Memory B cell (primary cell): ENCODE results near the gene LRP2.
"Not testable (repeated sequence)": the region's sequence is repeated elsewhere in the genome, so short reads cannot be mapped to it uniquely, and the experiment has no call there.

Experiments used
- ATAC-seq: fragments of 150-1000 bp; cut with Tn5 transposase; 2 replicates; pipeline ENCODE4 v1.10.0; 2021; ENCODE audit warnings: low read depth, mild to moderate bottlenecking, moderate library complexity
- DNase-seq, 2 donors: peaks; one replicate each; pipeline ENCODE4 v3.0.0; 2022; ENCODE audit warnings: low spot score in 2 of 2
- H3K27ac Mint-ChIP-seq: one replicate; pipeline ENCODE4 v1.8.0; 2022; ENCODE audit warnings: mild to moderate bottlenecking, moderate library complexity, mixed read lengths
- H3K27me3 Mint-ChIP-seq: one replicate; pipeline ENCODE4 v1.8.0; 2022; ENCODE audit warnings: mixed read lengths
- H3K36me3 Mint-ChIP-seq: one replicate; pipeline ENCODE4 v1.8.0; 2022; ENCODE audit warnings: mild to moderate bottlenecking, mixed read lengths
- H3K4me1 Mint-ChIP-seq: one replicate; pipeline ENCODE4 v1.8.0; 2022; ENCODE audit warnings: mixed read lengths
- H3K4me3 Mint-ChIP-seq: one replicate; pipeline ENCODE4 v1.8.0; 2022; ENCODE audit warnings: mild to moderate bottlenecking, moderate library complexity, mixed read lengths
- H3K9me3 Mint-ChIP-seq: one replicate; pipeline ENCODE4 v1.8.0; 2022; ENCODE audit warnings: mixed read lengths

The LRP2 gene

GRCh38 chr2:169362118-169362893 is at the start of gene LRP2:
LRP2 (minus strand) TSS chr2:169362534; CDS start chr2:169362399, 135 bp downstream.
- Mint-ChIP-seq H3K9me3 (no peaks in the 10 kb centered on the region), H3K36me3 (peaks cover 1% of the 10 kb centered on the region), H3K27ac (no peak within 1 kb of the TSS), H3K4me3 (peak within 1 kb of the TSS; percentile 80), H3K4me1 (peaks cover 32% of the 10 kb centered on the region), H3K27me3 (peaks cover 39% of the 10 kb centered on the region)
- DNase-seq: peak in 1 of 2 donors; percentile 30
- peak; percentile 5 for ATAC-seq

- DNase-seq (no peak), ATAC-seq (no peak)
- Mint-ChIP-seq H3K27ac (no peak overlapping the region), H3K9me3 (no peaks in the 10 kb centered on the region), H3K36me3 (no peaks in the 10 kb centered on the region), H3K4me1 (no peaks in the 10 kb centered on the region), H3K4me3 (no peak overlapping the region), H3K27me3 (peaks cover 4% of the 10 kb centered on the region)
Observed at GRCh38 chr2:169406891-169407290, 44.6 kb upstream of the LRP2 start.

DNA sequence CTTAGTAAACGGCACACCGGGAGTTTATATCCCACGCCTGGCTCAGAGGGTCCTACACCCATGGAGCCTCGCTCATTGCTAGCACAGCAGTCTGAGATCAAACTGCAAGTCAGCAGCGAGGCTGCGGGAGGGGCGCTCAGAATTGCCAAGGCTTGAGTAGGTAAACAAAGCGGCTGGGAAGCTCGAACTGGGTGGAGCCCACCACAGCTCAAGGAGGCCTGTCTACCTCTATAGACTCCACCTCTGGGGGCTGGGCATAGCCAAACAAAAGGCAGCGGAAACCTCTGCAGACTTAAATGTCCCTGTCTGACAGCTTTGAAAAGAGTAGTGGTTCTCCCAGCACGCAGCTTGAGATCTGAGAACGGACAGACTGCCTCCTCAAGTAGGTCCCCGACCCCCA is 37.2 kb upstream of the LRP2 start:
- H3K4me3 Mint-ChIP-seq, H3K27ac Mint-ChIP-seq, H3K9me3 Mint-ChIP-seq, DNase-seq, H3K27me3 Mint-ChIP-seq, ATAC-seq, H3K36me3 Mint-ChIP-seq, H3K4me1 Mint-ChIP-seq: not testable (repeated sequence)

GRCh38 chr2:169397697-169398096 is 35.4 kb upstream of the LRP2 start:
- no peaks in the 10 kb centered on the region for H3K36me3 Mint-ChIP-seq
- DNase-seq: no peak
- peaks cover 9% of the 10 kb centered on the region for H3K27me3 Mint-ChIP-seq
- no peak overlapping the region for H3K4me3 Mint-ChIP-seq
- ATAC-seq: no peak
- H3K4me1 Mint-ChIP-seq: no peaks in the 10 kb centered on the region
- H3K9me3 Mint-ChIP-seq: no peaks in the 10 kb centered on the region
- H3K27ac Mint-ChIP-seq: no peak overlapping the region

DNA sequence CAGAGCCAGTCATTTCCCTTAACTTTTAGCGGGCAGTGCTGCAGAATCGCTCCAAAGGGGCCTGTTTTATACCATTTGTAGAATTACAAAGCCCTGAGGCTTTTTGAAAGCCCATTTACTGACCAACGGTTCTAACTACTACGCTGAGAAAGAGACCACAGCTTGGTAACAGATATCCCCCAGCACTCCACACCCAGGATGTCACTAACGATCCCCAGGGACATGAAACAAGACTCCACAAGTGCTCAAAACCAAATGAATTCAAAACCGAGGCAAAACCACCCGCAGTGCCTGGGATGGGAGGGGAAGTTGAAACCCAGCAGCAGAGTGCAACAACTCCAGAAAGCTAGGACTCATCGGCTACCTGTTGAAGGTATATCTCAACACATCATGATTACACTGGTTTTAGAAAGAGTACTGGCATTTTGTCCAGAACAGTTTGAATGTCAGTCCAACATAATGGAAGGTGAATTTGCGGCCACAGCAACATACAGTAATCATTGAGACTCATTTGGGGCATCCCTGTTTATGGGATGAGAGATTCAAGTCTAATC is 33.6 kb upstream of the LRP2 start:
- Mint-ChIP-seq H3K36me3 (no peaks in the 10 kb centered on the region), H3K4me3 (no peak overlapping the region), H3K27me3 (peaks cover 9% of the 10 kb centered on the region), H3K9me3 (no peaks in the 10 kb centered on the region), H3K27ac (no peak overlapping the region), H3K4me1 (no peaks in the 10 kb centered on the region)
- DNase-seq (no peak), ATAC-seq (no peak)

GRCh38 chr2:169393068-169393590 is 30.8 kb upstream of the LRP2 start:
- DNase-seq: no peak
- ATAC-seq: no peak
- no peaks in the 10 kb centered on the region for H3K4me1 Mint-ChIP-seq
- H3K36me3 Mint-ChIP-seq: no peaks in the 10 kb centered on the region
- no peak overlapping the region for H3K4me3 Mint-ChIP-seq
- H3K27me3 Mint-ChIP-seq: peaks cover 7% of the 10 kb centered on the region
- no peaks in the 10 kb centered on the region for H3K9me3 Mint-ChIP-seq
- H3K27ac Mint-ChIP-seq: no peak overlapping the region

DNA sequence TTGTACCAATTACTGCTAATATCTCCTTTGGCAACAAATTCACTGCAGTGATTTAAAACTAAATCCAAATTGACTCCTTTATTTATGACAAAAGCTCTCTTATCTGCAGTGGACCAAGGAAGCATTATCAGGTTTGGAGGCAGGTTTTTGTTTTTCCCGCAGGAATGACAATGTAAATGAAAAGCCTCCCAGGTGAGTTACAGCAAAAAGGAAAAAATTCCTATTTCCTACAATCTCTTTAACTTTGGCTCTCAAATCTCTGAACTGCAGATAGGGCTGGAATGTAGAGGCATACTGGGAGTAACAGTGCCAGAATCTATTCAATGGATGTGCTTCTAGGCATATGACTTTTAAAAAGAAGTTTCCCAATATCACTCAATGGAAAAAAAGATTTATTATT is 28.9 kb upstream of the LRP2 start:
- H3K4me1 Mint-ChIP-seq: no peaks in the 10 kb centered on the region
- no peak overlapping the region for H3K4me3 Mint-ChIP-seq
- no peak overlapping the region for H3K27ac Mint-ChIP-seq
- no peaks in the 10 kb centered on the region for H3K36me3 Mint-ChIP-seq
- H3K27me3 Mint-ChIP-seq: peaks cover 7% of the 10 kb centered on the region
- DNase-seq: no peak
- H3K9me3 Mint-ChIP-seq: no peaks in the 10 kb centered on the region
- no peak for ATAC-seq

DNA sequence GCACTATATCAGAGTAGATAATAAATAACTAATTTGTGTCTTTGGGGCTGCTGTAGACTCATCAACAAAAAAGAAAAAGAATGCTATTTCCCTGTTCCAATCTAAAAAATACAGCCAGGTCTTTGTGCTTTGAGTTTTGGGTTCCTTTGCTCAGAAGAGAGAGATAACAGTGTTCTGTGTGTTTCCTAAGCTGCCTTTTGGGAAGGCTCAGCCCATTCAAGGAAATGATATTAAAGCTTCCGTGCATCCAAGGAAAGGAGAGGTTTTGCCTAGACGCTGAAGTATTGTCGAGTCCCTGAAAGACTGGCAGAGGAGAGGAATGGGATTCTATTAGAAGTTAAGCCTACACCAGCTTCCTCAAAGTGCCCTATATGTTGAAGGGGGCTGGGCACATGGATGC is 25.8 kb upstream of the LRP2 start:
- Mint-ChIP-seq H3K36me3 (no peaks in the 10 kb centered on the region), H3K9me3 (no peaks in the 10 kb centered on the region), H3K4me1 (no peaks in the 10 kb centered on the region), H3K27ac (no peak overlapping the region), H3K27me3 (peaks cover 4% of the 10 kb centered on the region), H3K4me3 (no peak overlapping the region)
- ATAC-seq: no peak
- DNase-seq: no peak

GRCh38 chr2:169386722-169387121 is 24.4 kb upstream of the LRP2 start:
- no peak for ATAC-seq
- Mint-ChIP-seq H3K36me3 (no peaks in the 10 kb centered on the region), H3K4me1 (no peaks in the 10 kb centered on the region), H3K4me3 (no peak overlapping the region), H3K27me3 (peaks cover 2% of the 10 kb centered on the region), H3K27ac (no peak overlapping the region), H3K9me3 (no peaks in the 10 kb centered on the region)
- DNase-seq: no peak

DNA sequence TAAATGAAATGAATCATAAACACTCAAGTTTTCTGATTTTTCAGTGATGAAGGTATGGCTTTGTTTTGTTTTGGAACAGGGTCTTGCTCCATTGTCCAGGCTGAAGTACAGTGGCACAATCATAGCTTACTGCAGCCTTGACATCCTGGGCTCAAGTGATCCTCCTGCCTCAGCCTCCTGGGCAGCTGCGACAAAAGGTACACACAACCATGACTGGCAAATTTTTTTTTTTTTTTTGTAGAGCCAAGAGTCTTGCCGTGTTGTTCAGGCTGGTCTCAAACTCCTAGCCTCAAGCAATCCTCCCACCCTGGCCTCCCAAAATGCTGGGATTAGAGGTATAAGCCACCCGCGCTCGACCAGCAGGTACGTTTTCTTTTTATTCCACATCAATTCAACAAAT is 22.5 kb upstream of the LRP2 start:
- peaks cover 2% of the 10 kb centered on the region for H3K27me3 Mint-ChIP-seq
- DNase-seq (no peak), ATAC-seq (no peak)
- H3K27ac Mint-ChIP-seq: no peak overlapping the region
- H3K4me3 Mint-ChIP-seq: no peak overlapping the region
- H3K36me3 Mint-ChIP-seq: no peaks in the 10 kb centered on the region
- H3K9me3 Mint-ChIP-seq: no peaks in the 10 kb centered on the region
- no peaks in the 10 kb centered on the region for H3K4me1 Mint-ChIP-seq

- no peak overlapping the region for H3K27ac Mint-ChIP-seq
- peaks cover 5% of the 10 kb centered on the region for H3K9me3 Mint-ChIP-seq
- no peak overlapping the region for H3K4me3 Mint-ChIP-seq
- ATAC-seq: no peak
- no peaks in the 10 kb centered on the region for H3K36me3 Mint-ChIP-seq
- H3K4me1 Mint-ChIP-seq: no peaks in the 10 kb centered on the region
- peaks cover 3% of the 10 kb centered on the region for H3K27me3 Mint-ChIP-seq
- DNase-seq: no peak
Observed at GRCh38 chr2:169372561-169372960, 10.2 kb upstream of the LRP2 start.

GRCh38 chr2:169366066-169366465 is 3.7 kb upstream of the LRP2 start:
- no peak for DNase-seq
- Mint-ChIP-seq H3K36me3 (no peaks in the 10 kb centered on the region), H3K4me1 (peaks cover 32% of the 10 kb centered on the region), H3K27me3 (peaks cover 36% of the 10 kb centered on the region), H3K4me3 (no peak overlapping the region), H3K9me3 (peaks cover 5% of the 10 kb centered on the region), H3K27ac (no peak overlapping the region)
- no peak for ATAC-seq

- peaks cover 32% of the 10 kb centered on the region for H3K4me1 Mint-ChIP-seq
- no peak overlapping the region for H3K27ac Mint-ChIP-seq
- peak overlapping the region; percentile 80 for H3K4me3 Mint-ChIP-seq
- DNase-seq (no peak), ATAC-seq (peak; percentile 41)
- peaks cover 5% of the 10 kb centered on the region for H3K9me3 Mint-ChIP-seq
- H3K36me3 Mint-ChIP-seq: no peaks in the 10 kb centered on the region
- peaks cover 36% of the 10 kb centered on the region for H3K27me3 Mint-ChIP-seq
Observed at GRCh38 chr2:169365029-169365480, 2.7 kb upstream of the LRP2 start.

- no peaks in the 10 kb centered on the region for H3K9me3 Mint-ChIP-seq
- H3K27ac Mint-ChIP-seq: peak overlapping the region; percentile 17
- ATAC-seq (peak; percentile 61), DNase-seq (peak; percentile 5 to 11)
- H3K27me3 Mint-ChIP-seq: peaks cover 37% of the 10 kb centered on the region
- H3K4me3 Mint-ChIP-seq: peak overlapping the region; percentile 80
- H3K4me1 Mint-ChIP-seq: peaks cover 32% of the 10 kb centered on the region
- H3K36me3 Mint-ChIP-seq: no peaks in the 10 kb centered on the region
Observed at GRCh38 chr2:169363560-169364150, 1.3 kb upstream of the LRP2 start.
